Gastroesophageal sphincter (tissue), 4 donors: ENCODE results near the gene IGFLR1. TPM values are rescaled to one million over a fixed set of nuclear protein-coding genes. Genes with fewer than 3 reads are reported as not detected.

ENCODE experiments used
- ATAC-seq: fragments of 150-250 bp; one replicate; pipeline ENCODE4 v1.9.1; 2016; ENCODE audit warnings: mild to moderate bottlenecking, moderate library complexity
- H3K27ac ChIP-seq, 4 donors: fragments of 200-600 bp; sonication (generic) in 3 of 4; 1 replicate in 3 of 4; 2 replicates in 1 of 4; pipeline ENCODE4 v1.5.1; 2016 to 2019
- H3K27me3 ChIP-seq: fragments of 200-600 bp; sonication (generic); one replicate; pipeline ENCODE4 v1.5.1; 2019
- H3K36me3 ChIP-seq, 2 donors: fragments of 200-600 bp; sonication (generic); one replicate each; pipeline ENCODE4 v1.5.1; 2019; ENCODE audit warnings: control low read depth in 1 of 2
- H3K4me1 ChIP-seq, 3 donors: fragments of 200-600 bp; sonication (generic); 1 replicate in 2 of 3; 2 replicates in 1 of 3; pipeline ENCODE4 v1.5.1; 2016 to 2019; ENCODE audit warnings: control low read depth in 2 of 3
- H3K4me3 ChIP-seq, 2 donors: fragments of 200-600 bp; sonication (generic); one replicate each; pipeline ENCODE4 v1.5.1; 2019; ENCODE audit warnings: mild to moderate bottlenecking in 1 of 2, moderate library complexity in 1 of 2
- H3K9me3 ChIP-seq, 3 donors: fragments of 200-600 bp; sonication (generic); one replicate each; pipeline ENCODE4 v1.5.1; 2017 to 2019; ENCODE audit warnings: control low read depth in 2 of 3
- CTCF ChIP-seq, 4 experiments: fragments of 200-600 bp in 2 of 4; fragments of 450-650 bp in 2 of 4; sonication (generic) in 1 of 4; IDR thresholded peaks; one replicate each; pipeline ENCODE4 v1.5.1; 2017 to 2019; ENCODE audit warnings: antibody characterized with exemption in 4 of 4, mild to moderate bottlenecking in 2 of 4, moderate library complexity in 2 of 4
- EP300 ChIP-seq: sonication (generic); formaldehyde crosslinking; IDR thresholded peaks from one replicate; pipeline ENCODE4 v1.6.1; 2017; ENCODE audit warnings: antibody characterized with exemption, mild to moderate bottlenecking
- POLR2A ChIP-seq, 2 donors: fragments of 450-650 bp; IDR thresholded peaks; one replicate each; pipeline ENCODE4 v1.6.1; 2017; ENCODE audit warnings: antibody characterized with exemption in 2 of 2, mild to moderate bottlenecking in 2 of 2, moderate library complexity in 1 of 2
- POLR2AphosphoS5 ChIP-seq: sonication (generic); formaldehyde crosslinking; IDR thresholded peaks from one replicate; pipeline ENCODE4 v1.6.1; 2017; ENCODE audit warnings: antibody characterized with exemption
- WGBS, 2 donors: methylation state at CpG; one replicate each; pipeline ENCODE4 v1.1.5; 2018; ENCODE audit warnings: low coverage in 1 of 2; 5-methylcytosine and 5-hydroxymethylcytosine counted together
- total RNA-seq, 4 donors: library from RNA; depleted of rRNA; stranded (reverse); fragments of >200 nt; gene quantifications; one replicate each; pipeline ENCODE4 v1.1.0, GENCODE V29; 2016

The IGFLR1 gene
- total RNA-seq, 4 donors from 2014 or later = 4.6 to 14.3 (median 6.7) TPM

GRCh38 chr19:35733180-35734125 is 8.8 kb downstream of the IGFLR1 start:
- Histone ChIP-seq H3K4me1 (no peaks in the 10 kb centered on the region), H3K36me3 (peaks cover 0 to 100% of the 10 kb centered on the region in 2 donors), H3K27ac (no peak overlapping the region), H3K4me3 (no peak overlapping the region), H3K27me3 (no peaks in the 10 kb centered on the region), H3K9me3 (no peaks in the 10 kb centered on the region)
- no peak for TF ChIP-seq POLR2AphosphoS5
- TF ChIP-seq EP300 = no peak
- TF ChIP-seq CTCF (IDR thresholded peaks at IDR 0.05) = no peak
- TF ChIP-seq POLR2A (IDR thresholded peaks at IDR 0.05) = no peak
- no peak for ATAC-seq
- WGBS, 2 donors = 84% methylated on average over 12 of the region's 35 CpGs; no CpG with 5 or more reads in 1 of the 2 donors

GRCh38 chr19:35732540-35733179 is 9.6 kb downstream of the IGFLR1 start:
- Histone ChIP-seq H3K4me1 (no peaks in the 10 kb centered on the region), H3K36me3 (peaks cover 0 to 100% of the 10 kb centered on the region in 2 donors), H3K4me3 (no peak overlapping the region), H3K27ac (no peak overlapping the region), H3K27me3 (no peaks in the 10 kb centered on the region), H3K9me3 (no peaks in the 10 kb centered on the region)
- WGBS, 2 donors = no CpG with 5 or more reads among the region's 25 CpGs
- ATAC-seq = no peak
- no peak for TF ChIP-seq POLR2AphosphoS5
- no peak for TF ChIP-seq CTCF (IDR thresholded peaks at IDR 0.05)
- no peak for TF ChIP-seq POLR2A (IDR thresholded peaks at IDR 0.05)
- no peak for TF ChIP-seq EP300

- H3K27me3 ChIP-seq = no peaks in the 10 kb centered on the region
- no peaks in the 10 kb centered on the region for H3K4me1 ChIP-seq
- H3K27ac ChIP-seq = no peak overlapping the region
- H3K4me3 ChIP-seq = no peak overlapping the region
- H3K9me3 ChIP-seq = no peaks in the 10 kb centered on the region
- TF ChIP-seq POLR2A (IDR thresholded peaks at IDR 0.05) (no peak), CTCF (IDR thresholded peaks at IDR 0.05) (no peak), EP300 (no peak), POLR2AphosphoS5 (no peak)
- 73 to 77% methylated on average over 5 to 12 of the region's 21 CpGs for WGBS, 2 donors
- peaks cover 0 to 100% of the 10 kb centered on the region in 2 donors for H3K36me3 ChIP-seq
- ATAC-seq = no peak
Observed at GRCh38 chr19:35731779-35732405, 10.4 kb downstream of the IGFLR1 start.

- Histone ChIP-seq H3K36me3 (peaks cover 0 to 100% of the 10 kb centered on the region in 2 donors), H3K27ac (no peak overlapping the region), H3K4me1 (no peaks in the 10 kb centered on the region), H3K9me3 (no peaks in the 10 kb centered on the region), H3K4me3 (no peak overlapping the region), H3K27me3 (no peaks in the 10 kb centered on the region)
- ATAC-seq = no peak
- TF ChIP-seq CTCF (IDR thresholded peaks at IDR 0.05) (no peak), POLR2AphosphoS5 (no peak), EP300 (no peak), POLR2A (IDR thresholded peaks at IDR 0.05) (no peak)
- WGBS, 2 donors = 79 to 83% methylated on average over 1 to 2 of the region's 9 CpGs
Observed at GRCh38 chr19:35731353-35731752, 10.9 kb downstream of the IGFLR1 start.
